Nephron (organoid): ENCODE data around the gene UBALD1.

Experiments
- H3K27ac Mint-ChIP-seq, 3 experiments: 2 replicates each; pipeline ENCODE4 v1.8.0; 2020; ENCODE audit warnings: mixed read lengths in 3 of 3, mild to moderate bottlenecking in 2 of 3, moderate library complexity in 1 of 3
- H3K27me3 Mint-ChIP-seq: 2 replicates; pipeline ENCODE4 v1.8.0; 2021; ENCODE audit warnings: low read depth, mild to moderate bottlenecking, moderate library complexity, mixed read lengths
- H3K36me3 Mint-ChIP-seq: 2 replicates; pipeline ENCODE4 v1.8.0; 2020; ENCODE audit warnings: low read depth, mixed read lengths
- H3K4me1 Mint-ChIP-seq: 2 replicates; pipeline ENCODE4 v1.8.0; 2020; ENCODE audit warnings: mixed read lengths
- H3K4me3 Mint-ChIP-seq, 3 experiments: 2 replicates each; pipeline ENCODE4 v1.8.0; 2020; ENCODE audit warnings: mild to moderate bottlenecking in 3 of 3, mixed read lengths in 3 of 3, moderate library complexity in 2 of 3
- H3K9me3 Mint-ChIP-seq: 2 replicates; pipeline ENCODE4 v1.8.0; 2020; ENCODE audit warnings: mixed read lengths
- TF ChIP-seq, protein P1 (sequence below), 3 experiments: fragments of 200-600 bp; sonication (generic); IDR thresholded peaks; one replicate each; pipeline ENCODE4 v1.5.0; 2021; ENCODE audit warnings: antibody characterized with exemption in 3 of 3; ENCODE audit not compliant: unreplicated experiment in 3 of 3

Gene UBALD1

DNA sequence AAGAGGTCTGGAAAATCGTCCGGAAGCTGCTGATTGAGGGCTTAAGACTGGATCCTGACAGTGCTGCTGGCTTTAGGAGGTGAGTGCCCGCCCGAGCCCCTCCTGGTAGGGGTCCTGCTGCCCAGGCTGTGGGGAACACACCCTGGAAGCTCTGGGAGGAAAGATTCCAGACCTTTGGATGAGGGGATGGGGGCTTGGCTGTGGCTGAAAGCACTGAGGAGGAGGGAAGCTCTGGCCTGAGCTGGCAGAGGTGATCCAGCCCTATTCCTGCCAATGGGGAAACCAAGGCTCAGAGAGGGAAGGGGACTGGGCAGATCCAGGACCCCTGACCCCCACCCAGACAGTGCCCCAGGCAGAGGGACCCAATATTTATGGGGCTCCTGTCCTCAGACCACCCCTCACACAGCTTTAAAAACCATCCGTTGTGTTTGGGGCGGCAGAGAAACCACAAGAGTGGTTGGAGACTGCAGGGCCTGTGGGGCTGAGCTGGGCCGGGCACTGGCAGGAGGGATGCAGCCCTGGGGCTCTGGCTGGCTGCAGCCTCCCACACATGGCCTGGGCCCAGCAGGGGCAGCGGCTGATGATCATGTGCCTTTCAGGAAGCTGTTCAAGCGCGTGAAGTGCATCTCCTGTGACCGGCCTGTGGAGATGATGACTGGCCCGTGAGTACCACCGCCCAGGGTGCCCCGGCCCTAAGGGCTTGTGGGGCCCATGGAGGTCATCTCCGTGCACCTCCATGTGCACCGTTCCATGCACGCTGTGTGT lies 22.8 kb downstream of the UBALD1 start:
- Mint-ChIP-seq H3K4me1 (peaks cover 16% of the 10 kb centered on the region), H3K27ac (peak overlapping the region in 2 of 3 experiments; percentile 37 to 44), H3K9me3 (peaks cover 2% of the 10 kb centered on the region), H3K4me3 (no peak overlapping the region), H3K27me3 (no peaks in the 10 kb centered on the region), H3K36me3 (no peaks in the 10 kb centered on the region)
- TF ChIP-seq, protein P1, sequence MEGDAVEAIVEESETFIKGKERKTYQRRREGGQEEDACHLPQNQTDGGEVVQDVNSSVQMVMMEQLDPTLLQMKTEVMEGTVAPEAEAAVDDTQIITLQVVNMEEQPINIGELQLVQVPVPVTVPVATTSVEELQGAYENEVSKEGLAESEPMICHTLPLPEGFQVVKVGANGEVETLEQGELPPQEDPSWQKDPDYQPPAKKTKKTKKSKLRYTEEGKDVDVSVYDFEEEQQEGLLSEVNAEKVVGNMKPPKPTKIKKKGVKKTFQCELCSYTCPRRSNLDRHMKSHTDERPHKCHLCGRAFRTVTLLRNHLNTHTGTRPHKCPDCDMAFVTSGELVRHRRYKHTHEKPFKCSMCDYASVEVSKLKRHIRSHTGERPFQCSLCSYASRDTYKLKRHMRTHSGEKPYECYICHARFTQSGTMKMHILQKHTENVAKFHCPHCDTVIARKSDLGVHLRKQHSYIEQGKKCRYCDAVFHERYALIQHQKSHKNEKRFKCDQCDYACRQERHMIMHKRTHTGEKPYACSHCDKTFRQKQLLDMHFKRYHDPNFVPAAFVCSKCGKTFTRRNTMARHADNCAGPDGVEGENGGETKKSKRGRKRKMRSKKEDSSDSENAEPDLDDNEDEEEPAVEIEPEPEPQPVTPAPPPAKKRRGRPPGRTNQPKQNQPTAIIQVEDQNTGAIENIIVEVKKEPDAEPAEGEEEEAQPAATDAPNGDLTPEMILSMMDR (IDR thresholded peaks at IDR 0.05; ENCODE audit: unreplicated experiment in 3 of 3): no peak

DNA sequence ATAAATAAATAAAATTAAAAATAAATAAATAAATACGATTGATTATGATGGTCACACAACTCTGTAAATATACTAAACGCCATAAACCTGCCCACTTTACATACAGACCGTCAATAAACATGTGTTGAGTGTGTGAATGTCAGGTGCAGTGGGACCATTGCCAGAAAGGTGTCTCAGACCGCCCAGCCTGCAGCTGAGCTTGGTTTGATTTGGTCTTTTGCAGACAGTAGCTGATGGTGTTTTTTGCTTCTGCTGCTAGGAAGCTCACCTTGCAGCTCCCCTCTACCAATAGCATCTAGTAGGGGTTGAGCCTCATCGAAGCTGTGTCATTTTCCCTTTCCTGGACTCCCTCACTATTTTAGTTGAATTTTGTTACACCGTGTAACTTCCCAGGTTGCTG lies 23.5 kb downstream of the UBALD1 start:
- H3K27ac Mint-ChIP-seq: peak overlapping the region in 1 of 3 experiments; percentile 44
- H3K4me1 Mint-ChIP-seq: peaks cover 18% of the 10 kb centered on the region
- TF ChIP-seq, protein P1 (IDR thresholded peaks at IDR 0.05; ENCODE audit: unreplicated experiment in 3 of 3): no peak
- no peaks in the 10 kb centered on the region for H3K36me3 Mint-ChIP-seq
- H3K9me3 Mint-ChIP-seq: peaks cover 2% of the 10 kb centered on the region
- H3K4me3 Mint-ChIP-seq: no peak overlapping the region
- peaks cover 3% of the 10 kb centered on the region for H3K27me3 Mint-ChIP-seq

DNA sequence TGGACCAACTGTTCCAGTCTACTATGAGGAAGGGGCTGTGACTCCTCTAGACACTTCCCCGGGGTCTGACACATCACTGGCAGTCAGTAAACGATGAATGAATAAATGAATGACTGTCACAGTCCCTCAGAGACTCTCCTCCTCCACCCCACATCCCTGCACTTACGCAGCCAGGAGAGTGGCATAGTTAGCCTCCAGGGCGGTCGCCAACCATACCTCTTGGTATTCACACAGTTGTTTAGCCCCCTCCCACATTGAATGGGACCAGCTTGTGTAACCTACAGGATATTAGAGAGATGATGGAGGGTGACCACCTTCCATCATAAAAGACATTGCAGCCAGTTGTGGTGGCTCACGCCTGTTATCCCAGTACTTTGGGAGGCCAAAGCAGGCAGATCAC lies 25.7 kb downstream of the UBALD1 start:
- H3K27ac Mint-ChIP-seq: no peak overlapping the region
- H3K27me3 Mint-ChIP-seq: peaks cover 5% of the 10 kb centered on the region
- TF ChIP-seq, protein P1 (IDR thresholded peaks at IDR 0.05; ENCODE audit: unreplicated experiment in 3 of 3): no peak
- no peaks in the 10 kb centered on the region for H3K36me3 Mint-ChIP-seq
- H3K9me3 Mint-ChIP-seq: peaks cover 2% of the 10 kb centered on the region
- H3K4me1 Mint-ChIP-seq: peaks cover 18% of the 10 kb centered on the region
- no peak overlapping the region for H3K4me3 Mint-ChIP-seq

DNA sequence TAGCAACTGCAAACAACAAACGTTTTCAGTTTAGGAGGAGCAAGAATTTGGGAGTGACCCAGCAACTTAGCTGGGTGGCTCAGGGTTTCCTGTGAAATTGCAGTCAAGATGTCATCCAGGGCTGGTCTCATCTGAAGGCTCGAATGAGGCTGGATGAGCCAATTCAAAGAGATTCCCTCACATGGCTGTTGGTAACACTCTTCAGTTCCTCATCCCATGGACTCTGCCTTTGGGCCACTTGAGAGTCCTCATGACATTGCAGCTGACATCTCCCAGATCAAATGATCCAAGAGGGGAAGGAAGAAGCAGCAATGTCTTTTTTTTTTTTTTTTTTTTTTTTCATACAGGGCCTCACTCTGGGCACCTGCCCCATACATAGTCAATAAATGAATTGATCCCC lies 26.3 kb downstream of the UBALD1 start:
- H3K36me3 Mint-ChIP-seq: no peaks in the 10 kb centered on the region
- H3K9me3 Mint-ChIP-seq: peaks cover 2% of the 10 kb centered on the region
- peaks cover 5% of the 10 kb centered on the region for H3K27me3 Mint-ChIP-seq
- TF ChIP-seq, protein P1 (IDR thresholded peaks at IDR 0.05; ENCODE audit: unreplicated experiment in 3 of 3): no peak
- H3K4me3 Mint-ChIP-seq: no peak overlapping the region
- H3K4me1 Mint-ChIP-seq: peaks cover 18% of the 10 kb centered on the region
- no peak overlapping the region for H3K27ac Mint-ChIP-seq

DNA sequence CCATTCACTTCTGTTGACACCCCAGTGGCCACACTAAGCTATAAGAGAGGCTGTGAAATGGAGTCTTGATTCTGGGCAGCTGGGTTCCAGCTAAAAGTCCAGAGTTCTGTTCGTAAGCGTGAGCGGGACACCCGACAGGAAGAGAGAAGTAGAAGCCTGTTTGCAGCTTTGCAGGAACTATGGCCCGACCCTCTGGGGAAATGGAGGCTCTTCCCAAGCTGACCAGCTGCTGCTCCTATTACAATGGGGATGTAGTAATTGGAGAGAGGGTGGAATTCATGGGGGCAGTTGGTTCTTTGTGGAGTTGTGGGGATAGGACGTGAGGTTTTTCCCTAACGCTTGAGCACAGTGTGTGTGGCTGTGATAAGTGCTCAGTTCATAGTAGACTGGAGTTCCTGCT lies 28.4 kb downstream of the UBALD1 start:
- Mint-ChIP-seq H3K4me1 (peaks cover 6% of the 10 kb centered on the region), H3K9me3 (peaks cover 2% of the 10 kb centered on the region), H3K4me3 (no peak overlapping the region), H3K27ac (no peak overlapping the region), H3K36me3 (no peaks in the 10 kb centered on the region), H3K27me3 (peaks cover 5% of the 10 kb centered on the region)
- TF ChIP-seq, protein P1 (IDR thresholded peaks at IDR 0.05; ENCODE audit: unreplicated experiment in 3 of 3): no peak

DNA sequence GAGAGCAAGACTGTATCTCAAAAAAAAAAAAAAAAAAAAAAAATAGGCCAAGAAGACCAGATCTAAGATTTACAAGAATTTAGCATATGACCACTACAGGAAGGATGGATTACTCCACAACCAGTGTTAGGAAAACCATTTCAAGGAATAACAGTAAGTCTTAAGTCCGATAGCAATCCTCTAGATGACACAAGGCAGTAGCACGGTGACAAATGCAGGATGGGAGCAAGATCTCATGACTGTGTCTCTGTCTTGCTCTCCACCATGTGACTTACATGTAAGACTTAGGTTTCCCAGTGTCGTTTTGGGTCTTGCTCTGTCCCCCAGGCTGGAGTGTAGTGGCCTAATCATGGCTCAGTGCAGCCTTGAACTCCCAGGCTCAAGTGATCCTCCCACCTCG lies 30.8 kb downstream of the UBALD1 start:
- Mint-ChIP-seq H3K9me3 (peaks cover 2% of the 10 kb centered on the region), H3K4me3 (no peak overlapping the region), H3K36me3 (no peaks in the 10 kb centered on the region), H3K4me1 (peaks cover 6% of the 10 kb centered on the region), H3K27me3 (peaks cover 5% of the 10 kb centered on the region), H3K27ac (no peak overlapping the region)
- TF ChIP-seq, protein P1 (IDR thresholded peaks at IDR 0.05; ENCODE audit: unreplicated experiment in 3 of 3): no peak
